Loucy (cell line): ENCODE measurements around the gene PPP2R2B.

ENCODE experiments used
- H2AFZ ChIP-seq: fragments of 200-600 bp; sonication (generic); 2 replicates; pipeline ENCODE4 v1.6.0; 2016; ENCODE audit warnings: antibody characterized with exemption, mild to moderate bottlenecking, low read length, moderate library complexity
- H3F3A ChIP-seq: fragments of 200-600 bp; 2 replicates; pipeline ENCODE4 v1.6.0; 2016; ENCODE audit warnings: antibody characterized with exemption, low read depth, mild to moderate bottlenecking
- H3K27me3 ChIP-seq: fragments of 200-600 bp; sonication (generic); 2 replicates; pipeline ENCODE4 v1.6.1; 2014; ENCODE audit warnings: low read length, mild to moderate bottlenecking; ENCODE audit not compliant: insufficient read depth, poor library complexity, severe bottlenecking
- H3K36me3 ChIP-seq: fragments of 200-600 bp; sonication (generic); 2 replicates; pipeline ENCODE4 v1.6.1; 2016; ENCODE audit warnings: low read length; ENCODE audit not compliant: insufficient read depth
- H3K4me1 ChIP-seq: fragments of 200-600 bp; sonication (generic); 2 replicates; pipeline ENCODE4 v1.5.1; 2014; ENCODE audit warnings: low read length, mild to moderate bottlenecking; ENCODE audit not compliant: insufficient read depth, poor library complexity, severe bottlenecking
- H3K4me2 ChIP-seq: fragments of 200-600 bp; sonication (generic); 2 replicates; pipeline ENCODE4 v1.6.0; 2014; ENCODE audit warnings: antibody characterized with exemption, low read length, low read depth, mild to moderate bottlenecking; ENCODE audit not compliant: poor library complexity, severe bottlenecking
- H3K4me3 ChIP-seq: fragments of 200-600 bp; sonication (generic); 2 replicates; pipeline ENCODE4 v1.5.1; 2014; ENCODE audit warnings: low read length, mild to moderate bottlenecking, mixed read lengths; ENCODE audit not compliant: poor library complexity, severe bottlenecking
- H3K79me2 ChIP-seq: fragments of 200-600 bp; sonication (generic); 2 replicates; pipeline ENCODE4 v1.6.1; 2014; ENCODE audit warnings: low read length; ENCODE audit not compliant: insufficient read depth
- H3K9ac ChIP-seq: fragments of 200-600 bp; sonication (generic); 2 replicates; pipeline ENCODE4 v1.6.0; 2014; ENCODE audit warnings: mild to moderate bottlenecking, low read depth, low read length, moderate library complexity; ENCODE audit not compliant: poor library complexity, severe bottlenecking
- H3K9me2 ChIP-seq: fragments of 200-600 bp; sonication (generic); replicated peaks from 2 replicates; pipeline ENCODE4 v1.6.1; 2016; ENCODE audit warnings: low read depth, low read length, mixed read lengths
- H3K9me3 ChIP-seq: fragments of 200-600 bp; sonication (generic); 2 replicates; pipeline ENCODE4 v1.6.1; 2014; ENCODE audit warnings: mild to moderate bottlenecking, antibody characterized with exemption, low read length, low read depth; ENCODE audit not compliant: insufficient read depth
- H4K20me1 ChIP-seq: fragments of 200-600 bp; sonication (generic); 2 replicates; pipeline ENCODE4 v1.6.0; 2014; ENCODE audit warnings: antibody characterized with exemption, low read length, mild to moderate bottlenecking; ENCODE audit not compliant: insufficient read depth, poor library complexity, severe bottlenecking
- CTCF ChIP-seq: fragments of 200-600 bp; sonication (generic); conservative IDR thresholded peaks from 2 replicates; pipeline ENCODE4 v1.5.1; 2014; ENCODE audit warnings: mild to moderate bottlenecking, antibody characterized with exemption, low read length
- EZH2phosphoT487 ChIP-seq: fragments of 200-600 bp; IDR thresholded peaks from 2 replicates; pipeline ENCODE4 v1.6.1; 2018; ENCODE audit warnings: antibody characterized with exemption, mild to moderate bottlenecking, moderate library complexity, borderline replicate concordance

Gene PPP2R2B

GRCh38 chr5:146574713-146575112 is 303.8 kb downstream of the PPP2R2B start:
- no peak for TF ChIP-seq CTCF
- TF ChIP-seq EZH2phosphoT487 = no peak
- H3K4me2 ChIP-seq = no peak overlapping the region
- no peaks in the 10 kb centered on the region for H3K27me3 ChIP-seq
- no peaks in the 10 kb centered on the region for H3F3A ChIP-seq
- no peaks in the 10 kb centered on the region for H3K79me2 ChIP-seq
- no peak overlapping the region for H2AFZ ChIP-seq
- H3K36me3 ChIP-seq = no peaks in the 10 kb centered on the region
- no peak overlapping the region for H3K9ac ChIP-seq
- H4K20me1 ChIP-seq = no peaks in the 10 kb centered on the region
- H3K4me3 ChIP-seq = no peak overlapping the region
- H3K9me3 ChIP-seq = no peaks in the 10 kb centered on the region; the same call in 1 of the 2 replicates
- no peaks in the 10 kb centered on the region for H3K9me2 ChIP-seq
- no peaks in the 10 kb centered on the region for H3K4me1 ChIP-seq

- no peaks in the 10 kb centered on the region for H3K36me3 ChIP-seq
- no peak overlapping the region for H3K9ac ChIP-seq
- no peak for TF ChIP-seq EZH2phosphoT487
- no peak for TF ChIP-seq CTCF
- no peak overlapping the region for H3K4me3 ChIP-seq
- no peak overlapping the region for H3K4me2 ChIP-seq
- no peaks in the 10 kb centered on the region for H3K4me1 ChIP-seq
- no peaks in the 10 kb centered on the region for H3F3A ChIP-seq
- no peaks in the 10 kb centered on the region for H3K9me2 ChIP-seq
- no peaks in the 10 kb centered on the region for H4K20me1 ChIP-seq
- H3K9me3 ChIP-seq = no peaks in the 10 kb centered on the region
- no peak overlapping the region for H2AFZ ChIP-seq
- H3K79me2 ChIP-seq = no peaks in the 10 kb centered on the region
- no peaks in the 10 kb centered on the region for H3K27me3 ChIP-seq
Observed at GRCh38 chr5:146568161-146568560, 310.4 kb downstream of the PPP2R2B start.

- TF ChIP-seq EZH2phosphoT487 (no peak), CTCF (peak; percentile 84)
- no peaks in the 10 kb centered on the region for H3K79me2 ChIP-seq
- H4K20me1 ChIP-seq = no peaks in the 10 kb centered on the region
- no peak overlapping the region for H3K9ac ChIP-seq
- H3K4me3 ChIP-seq = no peak overlapping the region
- H2AFZ ChIP-seq = peak overlapping the region; percentile 74
- H3F3A ChIP-seq = no peaks in the 10 kb centered on the region
- H3K9me3 ChIP-seq = no peaks in the 10 kb centered on the region
- no peaks in the 10 kb centered on the region for H3K36me3 ChIP-seq
- H3K4me2 ChIP-seq = peak overlapping the region; percentile 28
- H3K4me1 ChIP-seq = no peaks in the 10 kb centered on the region
- no peaks in the 10 kb centered on the region for H3K27me3 ChIP-seq
- H3K9me2 ChIP-seq = no peaks in the 10 kb centered on the region
Observed at GRCh38 chr5:146565764-146566367, 312.7 kb downstream of the PPP2R2B start.
